TTC549 (cell line): ENCODE measurements around the gene WDR3.

Experiments used
- FAIRE-seq: peaks from 2 replicates; lab custom pipeline; 2012; peaks lifted over from hg19 to GRCh38; lab: Jason Lieb, UNC

The WDR3 gene

DNA sequence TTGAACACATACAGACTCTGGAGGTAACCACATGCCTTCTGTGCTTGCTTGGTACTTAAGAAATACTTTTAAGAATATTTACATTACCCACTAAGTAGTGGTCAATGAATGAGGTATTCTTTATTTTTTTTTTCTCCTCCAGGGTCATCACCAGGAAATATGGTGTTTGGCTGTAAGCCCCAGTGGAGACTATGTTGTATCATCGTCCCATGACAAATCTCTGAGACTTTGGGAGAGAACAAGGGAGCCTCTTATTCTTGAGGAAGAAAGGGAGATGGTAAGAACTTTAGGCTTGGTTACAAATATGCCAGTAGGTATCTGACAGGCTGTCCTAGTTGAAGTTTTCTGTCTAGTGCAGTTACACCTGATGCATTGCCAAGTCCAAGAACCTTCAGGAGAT, 22.8 kb downstream of the WDR3 start:
- FAIRE-seq = no peak

DNA sequence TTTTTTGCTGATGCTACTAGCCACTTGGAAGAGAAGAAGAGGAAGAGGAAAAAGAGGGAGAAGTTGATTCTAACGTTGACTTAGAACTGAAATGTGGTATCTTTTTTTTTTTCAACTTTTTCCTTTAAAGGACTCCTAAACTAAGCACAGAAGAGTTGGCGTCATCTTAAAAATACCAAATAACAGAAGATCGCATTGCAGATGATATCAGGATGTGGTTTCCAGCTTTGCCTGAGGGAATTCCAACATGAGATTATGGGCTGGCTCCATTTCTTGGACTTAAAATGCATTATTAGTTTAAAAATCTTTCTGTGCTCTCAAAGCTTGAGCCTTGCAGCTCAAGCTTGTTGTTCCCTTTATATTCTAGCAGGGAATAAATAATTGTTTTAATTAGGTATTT, 29.8 kb downstream of the WDR3 start:
- FAIRE-seq = no peak

DNA sequence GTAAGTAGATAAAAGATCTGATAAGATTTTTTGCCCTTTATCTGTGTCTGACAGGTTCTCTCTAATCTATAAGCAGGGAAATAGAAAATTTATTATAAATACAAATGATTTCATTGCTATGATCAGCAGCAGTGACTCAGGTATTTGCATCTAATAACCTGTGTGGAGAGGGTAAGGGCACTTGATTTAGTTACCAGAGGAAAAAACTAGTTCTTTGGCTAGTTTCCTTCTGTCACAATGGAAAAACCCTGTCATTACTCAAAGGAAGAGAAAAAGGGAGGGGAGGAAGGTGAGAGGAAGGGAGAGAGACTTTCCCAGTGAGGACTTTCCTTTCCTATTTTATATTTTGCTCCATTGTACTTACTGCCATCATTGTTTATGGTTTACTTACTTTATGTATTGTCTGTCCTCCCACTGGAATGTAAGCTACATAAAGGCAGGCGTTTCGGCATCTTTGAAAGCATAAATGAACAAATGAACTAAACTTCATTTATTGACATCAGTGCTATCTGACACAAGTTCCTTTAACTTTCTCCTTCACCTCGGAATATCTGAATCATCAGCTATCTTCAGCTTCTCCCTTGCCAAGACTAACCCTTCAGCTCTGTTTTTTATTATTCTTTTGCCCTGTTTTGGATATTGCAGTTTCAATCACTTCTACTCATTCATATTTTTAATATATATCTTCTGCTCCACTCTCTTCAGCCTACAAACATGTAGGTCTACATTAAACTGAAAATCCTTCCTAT, 34.9 kb downstream of the WDR3 start:
- no peak for FAIRE-seq

- FAIRE-seq = no peak
Observed at GRCh38 chr1:117967477-117967876, 37.9 kb downstream of the WDR3 start.

- FAIRE-seq = no peak
Observed at GRCh38 chr1:117967881-117968280, 38.3 kb downstream of the WDR3 start.

DNA sequence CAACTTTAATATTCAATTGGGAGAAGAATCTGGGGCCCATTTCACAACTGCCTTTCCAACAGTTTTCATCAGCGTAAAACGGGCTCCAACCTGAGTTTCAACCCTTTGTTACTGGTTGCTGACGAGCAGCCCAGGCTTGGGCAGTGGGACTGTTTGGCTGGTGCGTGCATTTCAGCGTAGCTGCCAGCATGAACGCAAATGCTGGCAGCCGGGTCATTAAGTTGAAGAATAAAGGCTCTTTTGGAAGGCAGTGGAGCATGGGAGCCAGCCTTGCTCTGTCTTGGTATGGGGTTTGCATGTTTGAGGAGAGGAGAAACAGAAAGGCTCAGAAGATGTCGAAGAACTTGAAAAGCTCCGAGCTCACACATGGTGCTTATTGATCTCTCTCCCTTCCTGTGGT, 40.7 kb downstream of the WDR3 start:
- no peak for FAIRE-seq

GRCh38 chr1:117971777-117972176, 42.2 kb downstream of the WDR3 start:
- FAIRE-seq = no peak

DNA sequence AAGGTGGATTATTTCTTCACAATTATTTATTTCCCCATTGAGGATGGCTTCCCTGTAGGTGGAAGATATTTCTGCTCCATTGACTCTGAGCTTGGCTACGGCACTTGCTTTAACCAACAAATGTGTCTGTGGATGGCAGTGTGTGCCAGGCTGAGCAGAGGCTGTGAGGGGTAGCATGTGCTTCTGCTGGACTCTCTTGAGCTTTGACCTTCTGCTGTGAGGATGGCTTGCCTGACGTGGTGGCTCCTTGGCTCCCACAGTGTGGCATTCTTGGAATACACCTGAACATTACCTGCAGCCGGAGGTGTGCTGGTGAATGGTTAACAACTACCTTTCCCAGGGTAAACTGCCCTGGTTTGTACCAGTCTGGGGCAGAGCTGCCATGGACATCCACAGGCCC, 46.8 kb downstream of the WDR3 start:
- FAIRE-seq = no peak

DNA sequence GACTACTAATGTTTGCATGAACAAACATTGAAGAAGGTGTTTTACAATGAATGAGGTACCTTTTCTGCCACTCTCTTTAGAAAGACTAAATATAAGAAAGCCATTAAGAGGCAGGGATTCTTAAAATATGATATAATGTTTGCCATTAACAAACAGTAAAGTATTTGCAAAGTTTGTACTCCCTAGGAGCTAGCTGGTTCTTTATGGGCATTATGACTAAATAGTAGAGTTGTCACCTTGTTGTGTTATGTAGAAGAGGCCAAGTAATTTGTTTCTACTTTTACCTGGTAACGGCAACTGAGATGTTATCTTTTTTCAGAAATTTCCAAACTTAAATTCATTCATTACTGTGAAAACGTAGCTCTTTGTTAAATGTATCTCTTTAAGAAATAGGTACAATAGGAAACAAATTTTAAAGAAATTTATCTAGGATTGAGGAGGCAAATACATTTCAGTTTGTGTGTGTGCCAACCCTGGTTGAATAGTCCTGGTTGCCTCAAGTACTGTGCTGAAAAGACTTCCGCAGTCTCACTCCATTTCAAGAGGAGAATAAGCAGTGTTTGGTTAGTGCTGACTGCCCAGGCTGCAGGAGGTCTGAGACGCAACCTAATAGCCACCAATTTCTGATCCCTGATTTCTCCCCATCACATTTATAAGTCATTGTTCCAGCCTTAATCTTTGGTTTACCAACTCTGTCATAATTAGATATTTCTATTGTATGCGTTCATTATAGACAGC, 52.1 kb downstream of the WDR3 start:
- no peak for FAIRE-seq

DNA sequence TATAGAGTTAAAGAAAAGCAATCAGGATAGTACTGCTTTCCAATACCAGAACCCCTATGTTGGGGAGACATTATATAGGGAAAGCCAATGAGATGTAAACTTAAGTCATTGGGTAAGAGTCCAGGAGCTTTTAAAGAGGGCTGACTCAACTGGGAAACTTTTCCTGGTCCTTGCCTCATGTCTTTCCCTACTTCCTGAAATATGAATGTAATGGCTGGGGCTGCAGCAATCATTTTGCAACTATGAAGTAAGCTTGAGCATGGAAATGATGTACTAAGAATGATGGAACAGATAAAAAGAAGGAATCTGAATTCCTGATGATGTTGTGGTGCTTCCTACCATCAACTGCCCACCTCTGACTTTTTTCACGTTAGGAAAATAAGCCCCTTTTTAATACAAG, 55.7 kb downstream of the WDR3 start:
- no peak for FAIRE-seq

GRCh38 chr1:117985973-117986372, 56.4 kb downstream of the WDR3 start:
- no peak for FAIRE-seq

GRCh38 chr1:118004312-118004711, 74.8 kb downstream of the WDR3 start:
- FAIRE-seq = no peak

DNA sequence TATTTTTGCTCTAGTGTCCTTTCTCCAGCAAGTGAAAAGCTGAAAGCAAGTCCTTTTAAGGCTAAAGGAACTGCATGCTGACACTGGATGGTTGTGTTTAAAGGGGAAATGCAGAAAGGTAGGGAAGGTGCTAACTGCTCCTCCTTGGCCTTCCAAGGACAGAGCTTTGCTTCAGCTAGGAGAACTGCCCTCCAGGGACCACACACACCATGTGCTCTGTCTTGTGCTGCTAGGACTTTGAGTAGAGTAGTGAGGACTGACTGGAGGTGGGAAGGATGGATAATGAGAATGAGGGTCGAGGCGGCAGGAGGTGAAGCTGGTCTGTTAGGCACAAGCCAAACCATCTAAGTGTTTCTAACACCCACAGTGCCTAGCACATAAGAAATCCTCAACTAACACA, 77.9 kb downstream of the WDR3 start:
- no peak for FAIRE-seq

GRCh38 chr1:118008011-118008410, 78.5 kb downstream of the WDR3 start:
- FAIRE-seq = no peak

- no peak for FAIRE-seq
Observed at GRCh38 chr1:118012515-118013124, 83.1 kb downstream of the WDR3 start.

GRCh38 chr1:118013336-118013735, 83.8 kb downstream of the WDR3 start:
- no peak for FAIRE-seq

GRCh38 chr1:118013938-118014337, 84.4 kb downstream of the WDR3 start:
- no peak for FAIRE-seq
